Measurements from ENCODE around the gene GLIPR2.

The GLIPR2 gene

DNA sequence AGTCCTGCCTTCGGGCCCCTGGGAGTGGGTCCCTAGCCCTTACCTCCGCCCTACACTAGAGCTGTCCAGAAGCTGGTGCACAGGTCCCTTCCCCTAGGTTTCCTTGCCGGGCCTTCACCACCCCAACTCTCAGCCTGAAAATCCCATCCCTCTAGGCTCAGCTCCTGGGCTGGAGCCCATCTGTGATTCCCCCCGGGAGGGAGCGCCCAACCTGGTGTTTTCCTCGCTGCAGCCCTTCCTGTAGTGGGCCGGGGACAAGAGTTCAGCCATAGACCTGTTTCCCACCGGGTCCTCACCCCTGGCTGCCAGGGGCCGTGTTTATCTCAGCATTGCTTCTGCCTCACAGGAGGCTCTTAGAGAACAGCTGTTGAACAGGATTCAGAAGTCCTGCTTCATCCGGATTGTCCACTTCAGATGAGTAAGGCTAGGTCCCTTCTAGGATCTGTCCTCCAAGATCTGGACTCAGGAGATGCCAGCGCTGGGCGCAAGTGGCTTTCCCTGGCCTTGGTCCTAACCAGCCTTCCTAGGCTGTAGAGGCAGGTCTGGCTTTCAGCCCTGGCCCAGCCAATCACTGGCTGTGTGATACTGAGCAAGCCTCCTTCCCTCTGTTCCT is 965 bp downstream of the GLIPR2 start:
- H3K4me3 ChIP-seq (replicated peaks in 1 of 2; ENCODE audit: low read depth in 2 of 2, low read length in 2 of 2), result peak overlapping the region; percentile 66 to 71
- TF ChIP-seq, protein P1, sequence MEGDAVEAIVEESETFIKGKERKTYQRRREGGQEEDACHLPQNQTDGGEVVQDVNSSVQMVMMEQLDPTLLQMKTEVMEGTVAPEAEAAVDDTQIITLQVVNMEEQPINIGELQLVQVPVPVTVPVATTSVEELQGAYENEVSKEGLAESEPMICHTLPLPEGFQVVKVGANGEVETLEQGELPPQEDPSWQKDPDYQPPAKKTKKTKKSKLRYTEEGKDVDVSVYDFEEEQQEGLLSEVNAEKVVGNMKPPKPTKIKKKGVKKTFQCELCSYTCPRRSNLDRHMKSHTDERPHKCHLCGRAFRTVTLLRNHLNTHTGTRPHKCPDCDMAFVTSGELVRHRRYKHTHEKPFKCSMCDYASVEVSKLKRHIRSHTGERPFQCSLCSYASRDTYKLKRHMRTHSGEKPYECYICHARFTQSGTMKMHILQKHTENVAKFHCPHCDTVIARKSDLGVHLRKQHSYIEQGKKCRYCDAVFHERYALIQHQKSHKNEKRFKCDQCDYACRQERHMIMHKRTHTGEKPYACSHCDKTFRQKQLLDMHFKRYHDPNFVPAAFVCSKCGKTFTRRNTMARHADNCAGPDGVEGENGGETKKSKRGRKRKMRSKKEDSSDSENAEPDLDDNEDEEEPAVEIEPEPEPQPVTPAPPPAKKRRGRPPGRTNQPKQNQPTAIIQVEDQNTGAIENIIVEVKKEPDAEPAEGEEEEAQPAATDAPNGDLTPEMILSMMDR (IDR thresholded peaks at IDR 0.05; ENCODE audit: low read depth, low read length), result no peak
- peak; percentile 40 to 41 for DNase-seq (ENCODE audit: low read depth in 2 of 2)

GRCh38 chr9:36138496-36138895 is 2.0 kb downstream of the GLIPR2 start:
- TF ChIP-seq, protein P1 (IDR thresholded peaks at IDR 0.05; ENCODE audit: low read depth, low read length), result no peak
- DNase-seq (ENCODE audit: low read depth in 2 of 2), result no peak
- no peak overlapping the region for H3K4me3 ChIP-seq (replicated peaks in 1 of 2; ENCODE audit: low read depth in 2 of 2, low read length in 2 of 2)

DNA sequence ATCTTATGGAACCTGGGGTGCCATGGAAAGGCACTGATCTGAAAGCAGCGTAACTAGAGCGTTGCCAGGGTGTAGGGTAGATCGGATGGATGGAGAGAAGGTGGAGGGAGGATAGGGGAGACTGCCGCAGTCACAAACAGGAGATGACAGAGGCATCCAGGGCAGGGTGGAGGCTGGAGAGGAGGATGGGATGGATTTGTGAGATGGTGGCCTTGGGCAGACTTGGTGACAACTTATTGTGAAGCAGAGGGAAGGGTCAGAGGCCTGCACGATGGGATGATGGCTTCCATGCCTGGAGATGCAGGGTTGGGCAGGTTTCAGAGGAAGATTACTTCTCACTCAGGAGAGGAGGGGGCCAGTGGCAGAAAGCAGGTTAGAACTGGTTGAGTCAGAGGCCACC is 2.4 kb downstream of the GLIPR2 start:
- no peak overlapping the region for H3K4me3 ChIP-seq (replicated peaks in 1 of 2; ENCODE audit: low read depth in 2 of 2, low read length in 2 of 2)
- TF ChIP-seq, protein P1 (IDR thresholded peaks at IDR 0.05; ENCODE audit: low read depth, low read length), result no peak
- no peak for DNase-seq (ENCODE audit: low read depth in 2 of 2)

DNA sequence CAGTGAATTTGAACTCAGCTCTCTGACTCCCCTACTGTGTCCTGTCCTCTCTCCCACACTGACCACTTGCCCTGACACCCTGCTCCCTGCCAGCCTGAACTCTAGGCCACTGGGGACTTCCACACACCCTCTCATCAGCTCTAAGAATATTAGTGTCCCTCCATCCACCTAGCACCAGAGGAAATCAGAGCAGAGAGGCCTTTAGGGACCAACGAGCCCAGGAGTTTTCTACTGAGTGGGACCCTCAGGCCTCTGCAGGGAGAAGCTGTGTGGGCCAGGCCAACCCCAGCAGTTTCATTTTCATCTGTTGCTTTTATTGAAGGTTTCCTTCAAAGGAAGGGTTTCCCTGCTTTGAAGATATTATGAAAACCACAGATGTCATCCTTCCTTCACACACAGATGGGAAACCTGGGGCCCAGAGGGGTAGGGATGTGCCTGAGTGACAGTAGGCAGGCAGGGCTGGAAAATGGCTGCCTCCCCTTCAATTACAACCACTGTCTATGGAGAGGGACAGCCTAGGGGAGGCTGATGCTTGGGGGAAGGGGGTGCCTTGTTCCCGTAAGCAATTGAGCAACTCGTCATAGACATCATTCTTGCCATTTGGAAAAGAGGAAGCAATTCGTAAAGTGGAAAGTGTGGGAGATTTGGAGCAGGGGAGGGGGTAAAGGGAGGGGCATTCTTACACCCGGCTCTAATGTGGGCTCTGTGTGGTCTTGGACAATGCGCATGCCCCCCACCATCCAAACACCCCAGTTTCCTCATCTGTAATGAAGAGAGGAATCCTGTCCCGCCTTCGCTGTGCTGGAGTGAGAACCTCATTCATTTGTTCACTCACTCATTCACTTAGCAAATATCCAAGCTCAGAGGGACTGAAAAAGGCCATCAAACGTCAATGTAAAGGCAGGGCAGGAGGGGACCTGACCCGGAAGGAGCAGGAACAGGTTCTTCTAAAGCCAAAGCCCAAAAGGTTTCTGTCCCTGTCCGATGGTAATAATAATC is 3.9 kb downstream of the GLIPR2 start:
- TF ChIP-seq, protein P1 (IDR thresholded peaks at IDR 0.05; ENCODE audit: low read depth, low read length), result no peak
- no peak overlapping the region for H3K4me3 ChIP-seq (replicated peaks in 1 of 2; ENCODE audit: low read depth in 2 of 2, low read length in 2 of 2)
- DNase-seq (ENCODE audit: low read depth in 2 of 2), result no peak

GRCh38 chr9:36141288-36141687 is 4.8 kb downstream of the GLIPR2 start:
- DNase-seq (ENCODE audit: low read depth in 2 of 2), result peak; percentile 47 to 54
- H3K4me3 ChIP-seq (replicated peaks in 1 of 2; ENCODE audit: low read depth in 2 of 2, low read length in 2 of 2), result no peak overlapping the region
- TF ChIP-seq, protein P1 (IDR thresholded peaks at IDR 0.05; ENCODE audit: low read depth, low read length), result peak; percentile 39

DNA sequence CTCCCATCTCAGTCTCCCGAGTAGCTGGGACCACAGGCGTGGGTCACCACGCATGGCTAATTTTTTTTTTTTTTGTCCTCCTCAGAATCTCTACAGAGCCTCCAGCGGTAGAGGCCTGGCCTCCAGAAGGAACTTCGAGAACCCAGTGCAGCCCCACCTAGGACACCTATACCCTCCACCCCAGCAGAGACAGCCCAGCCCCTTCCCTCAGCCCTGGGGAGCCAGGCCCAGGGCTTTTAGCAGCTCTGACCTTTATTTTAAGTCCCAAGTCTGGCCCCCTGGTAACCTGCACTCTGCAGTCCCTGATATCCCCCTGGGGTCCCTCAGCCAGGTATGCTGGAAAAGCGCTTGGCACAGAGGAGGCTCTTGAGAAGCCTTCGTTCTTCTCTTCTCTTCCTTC is 5.2 kb downstream of the GLIPR2 start:
- no peak overlapping the region for H3K4me3 ChIP-seq (replicated peaks in 1 of 2; ENCODE audit: low read depth in 2 of 2, low read length in 2 of 2)
- TF ChIP-seq, protein P1 (IDR thresholded peaks at IDR 0.05; ENCODE audit: low read depth, low read length), result no peak
- DNase-seq (ENCODE audit: low read depth in 2 of 2), result no peak
